SU-DHL-6 (cell line): ENCODE data around the gene DLEU7.

Experiments
- CTCF ChIP-seq: fragments of 200-600 bp; sonication (generic); IDR thresholded peaks from one replicate; pipeline ENCODE4 v1.5.1; 2017; ENCODE audit warnings: antibody characterized with exemption, mild to moderate bottlenecking, low read length, moderate library complexity; ENCODE audit not compliant: insufficient read depth, poor library complexity, severe bottlenecking
- EZH2phosphoT487 ChIP-seq: fragments of 200-600 bp; sonication (generic), shearing (Covaris generic); conservative IDR thresholded peaks from 2 replicates; pipeline ENCODE4 v1.6.1; 2018; ENCODE audit warnings: mild to moderate bottlenecking, antibody characterized with exemption, low read length, moderate library complexity, mixed read lengths

- TF ChIP-seq CTCF: no peak
- TF ChIP-seq EZH2phosphoT487: no peak
Observed at GRCh38 chr13:50810468-50810867, 33.0 kb downstream of the DLEU7 start.
